HUDEP-2 (cell line): ENCODE measurements around the gene DSCAM.
"Not testable (repeated sequence)": the region's sequence is repeated elsewhere in the genome, so short reads cannot be mapped to it uniquely, and the experiment has no call there.

Source experiments
- DNase-seq, 76 experiments: peaks; one replicate each; lab custom pipeline; 2025; ENCODE audit not compliant: unreplicated experiment in 76 of 76; lab: John Stamatoyannopoulos, UW

The DSCAM gene, protein sequence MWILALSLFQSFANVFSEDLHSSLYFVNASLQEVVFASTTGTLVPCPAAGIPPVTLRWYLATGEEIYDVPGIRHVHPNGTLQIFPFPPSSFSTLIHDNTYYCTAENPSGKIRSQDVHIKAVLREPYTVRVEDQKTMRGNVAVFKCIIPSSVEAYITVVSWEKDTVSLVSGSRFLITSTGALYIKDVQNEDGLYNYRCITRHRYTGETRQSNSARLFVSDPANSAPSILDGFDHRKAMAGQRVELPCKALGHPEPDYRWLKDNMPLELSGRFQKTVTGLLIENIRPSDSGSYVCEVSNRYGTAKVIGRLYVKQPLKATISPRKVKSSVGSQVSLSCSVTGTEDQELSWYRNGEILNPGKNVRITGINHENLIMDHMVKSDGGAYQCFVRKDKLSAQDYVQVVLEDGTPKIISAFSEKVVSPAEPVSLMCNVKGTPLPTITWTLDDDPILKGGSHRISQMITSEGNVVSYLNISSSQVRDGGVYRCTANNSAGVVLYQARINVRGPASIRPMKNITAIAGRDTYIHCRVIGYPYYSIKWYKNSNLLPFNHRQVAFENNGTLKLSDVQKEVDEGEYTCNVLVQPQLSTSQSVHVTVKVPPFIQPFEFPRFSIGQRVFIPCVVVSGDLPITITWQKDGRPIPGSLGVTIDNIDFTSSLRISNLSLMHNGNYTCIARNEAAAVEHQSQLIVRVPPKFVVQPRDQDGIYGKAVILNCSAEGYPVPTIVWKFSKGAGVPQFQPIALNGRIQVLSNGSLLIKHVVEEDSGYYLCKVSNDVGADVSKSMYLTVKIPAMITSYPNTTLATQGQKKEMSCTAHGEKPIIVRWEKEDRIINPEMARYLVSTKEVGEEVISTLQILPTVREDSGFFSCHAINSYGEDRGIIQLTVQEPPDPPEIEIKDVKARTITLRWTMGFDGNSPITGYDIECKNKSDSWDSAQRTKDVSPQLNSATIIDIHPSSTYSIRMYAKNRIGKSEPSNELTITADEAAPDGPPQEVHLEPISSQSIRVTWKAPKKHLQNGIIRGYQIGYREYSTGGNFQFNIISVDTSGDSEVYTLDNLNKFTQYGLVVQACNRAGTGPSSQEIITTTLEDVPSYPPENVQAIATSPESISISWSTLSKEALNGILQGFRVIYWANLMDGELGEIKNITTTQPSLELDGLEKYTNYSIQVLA (N-terminal part only)

DNA sequence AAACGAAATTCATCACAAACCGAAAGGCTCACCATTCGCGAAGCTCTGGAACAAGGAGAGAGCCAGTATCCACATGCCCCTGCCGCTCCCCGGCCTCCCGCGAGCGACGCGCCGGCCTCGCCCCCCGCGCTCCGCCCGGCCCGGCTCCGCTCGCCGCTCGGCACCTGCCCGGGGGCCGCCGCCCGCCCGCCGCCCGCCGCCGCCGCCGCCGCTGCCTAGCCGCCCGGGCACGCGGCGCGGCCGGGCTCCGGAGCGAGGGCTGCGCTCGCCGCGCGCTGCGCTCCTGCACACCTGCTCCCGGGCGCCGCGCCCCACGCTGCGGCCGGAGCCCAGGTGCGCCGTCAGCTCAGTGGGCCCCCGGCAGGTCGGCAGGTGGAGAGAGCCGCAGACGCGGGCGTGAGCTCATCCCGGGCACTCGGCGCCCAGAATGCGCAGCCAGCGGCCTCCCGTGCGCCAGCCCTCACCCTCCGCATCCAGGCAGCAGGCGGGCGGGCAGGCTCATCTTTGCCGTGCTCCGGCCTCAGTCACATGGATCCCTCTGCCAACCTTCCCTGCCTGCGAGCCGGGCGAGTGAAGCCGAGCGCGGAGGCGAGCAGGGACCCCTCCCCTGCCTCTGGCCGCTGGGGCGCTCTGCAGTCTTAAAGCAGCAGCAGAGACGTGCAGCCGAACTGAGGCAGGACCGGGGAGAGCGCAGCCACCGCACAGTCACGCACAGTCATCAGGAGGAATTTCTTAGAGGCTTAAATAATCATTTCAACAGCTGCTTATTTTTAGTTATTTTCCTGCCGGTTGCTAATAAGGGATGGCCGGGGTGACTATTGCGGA, at the start of gene DSCAM:
DSCAM (minus strand) TSS at position 572 of the 825 bp plus-strand sequence; CDS start at position 75, 497 bp downstream.
- no peak for DNase-seq

DNA sequence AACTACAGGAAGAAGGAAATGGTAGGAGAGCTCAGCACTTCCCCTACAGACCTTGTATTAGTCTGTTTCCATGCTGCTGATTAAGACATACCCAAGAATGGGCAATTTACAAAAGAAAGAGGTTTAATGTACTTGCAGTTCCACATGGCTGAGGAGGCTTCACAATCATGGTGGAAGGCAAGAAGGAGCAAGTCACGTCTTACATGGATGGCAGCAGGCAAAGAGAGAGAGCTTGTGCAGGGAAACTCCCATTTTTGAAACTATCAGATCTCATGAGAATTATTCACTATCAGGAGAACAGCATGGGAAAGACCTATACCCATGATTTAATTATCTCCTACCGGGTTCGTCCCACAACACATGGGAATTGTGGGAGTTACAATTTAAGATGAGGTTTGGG, 48.7 kb upstream of the DSCAM start:
- not testable (repeated sequence) for DNase-seq

DNA sequence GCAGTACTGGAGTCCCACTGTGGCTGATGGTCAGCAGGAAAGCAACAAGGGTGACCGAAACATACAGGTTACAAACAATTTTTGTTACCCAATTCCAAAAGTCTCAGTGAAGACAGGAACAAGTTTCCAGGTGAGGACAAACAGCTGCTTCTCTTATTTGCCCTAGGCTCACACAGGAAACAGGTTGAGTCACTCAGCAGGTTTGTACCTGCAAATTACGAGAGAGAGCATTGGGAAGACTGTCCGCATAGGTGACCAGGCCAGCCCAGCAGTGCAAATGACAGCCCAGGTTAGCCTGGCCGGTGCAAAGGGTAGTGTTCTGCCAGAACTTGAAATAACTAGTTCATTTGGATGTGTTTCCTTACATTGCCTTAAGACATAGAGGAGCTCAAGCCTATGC, 40.0 kb upstream of the DSCAM start:
- DNase-seq: no peak

DNA sequence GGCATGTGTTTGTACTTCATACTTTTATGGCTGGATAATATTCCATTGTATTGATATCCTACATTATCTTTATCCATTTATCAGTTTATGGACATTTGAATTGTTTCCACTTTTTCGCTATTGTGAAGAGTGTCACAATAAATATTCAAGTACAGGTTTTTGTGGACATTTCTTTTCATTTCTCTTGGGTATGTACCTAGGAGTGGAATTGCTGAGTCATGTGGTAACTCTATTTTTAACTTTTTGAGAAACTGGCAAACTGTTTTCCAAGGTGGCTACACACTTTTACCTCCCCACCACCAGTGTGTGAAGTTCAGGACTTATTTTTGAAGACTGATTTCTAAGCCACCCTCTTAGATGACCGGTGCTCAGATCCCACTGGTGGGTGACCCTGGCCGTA, 39.0 kb upstream of the DSCAM start:
- no peak for DNase-seq

DNA sequence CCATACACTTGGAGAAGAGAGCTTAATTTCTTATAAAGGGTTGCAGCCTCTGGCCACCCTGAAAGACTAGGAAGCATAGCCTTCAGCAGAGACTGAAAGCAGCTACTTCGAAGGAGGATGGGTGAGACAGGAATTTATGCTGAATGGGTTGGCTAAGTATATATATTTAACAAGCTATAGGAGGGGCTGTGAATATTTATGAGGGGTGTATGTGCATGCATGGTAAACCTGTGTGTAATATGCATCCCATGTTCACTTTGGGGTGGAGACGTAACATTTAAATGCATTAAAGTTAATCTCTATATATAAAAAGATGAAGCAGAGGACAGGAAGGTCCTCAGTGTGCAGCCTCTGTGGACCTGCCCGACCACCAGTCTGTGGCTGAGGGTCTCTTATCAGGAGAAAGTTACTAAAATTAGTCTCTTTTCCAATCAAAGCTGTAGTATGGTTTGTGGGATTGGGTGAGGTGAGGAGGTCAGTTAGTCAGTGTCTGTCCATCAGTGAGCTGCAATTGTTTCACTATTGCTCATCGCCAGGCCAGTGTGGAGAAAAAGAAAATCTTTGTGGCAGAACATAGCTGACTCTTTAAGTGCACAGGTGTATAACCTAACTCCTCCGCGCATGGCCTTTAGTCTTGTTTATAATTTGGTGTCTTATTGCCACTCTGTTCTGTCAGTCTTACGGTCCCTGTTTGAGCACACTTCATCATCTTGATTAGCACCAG, 35.4 kb upstream of the DSCAM start:
- DNase-seq: no peak

DNA sequence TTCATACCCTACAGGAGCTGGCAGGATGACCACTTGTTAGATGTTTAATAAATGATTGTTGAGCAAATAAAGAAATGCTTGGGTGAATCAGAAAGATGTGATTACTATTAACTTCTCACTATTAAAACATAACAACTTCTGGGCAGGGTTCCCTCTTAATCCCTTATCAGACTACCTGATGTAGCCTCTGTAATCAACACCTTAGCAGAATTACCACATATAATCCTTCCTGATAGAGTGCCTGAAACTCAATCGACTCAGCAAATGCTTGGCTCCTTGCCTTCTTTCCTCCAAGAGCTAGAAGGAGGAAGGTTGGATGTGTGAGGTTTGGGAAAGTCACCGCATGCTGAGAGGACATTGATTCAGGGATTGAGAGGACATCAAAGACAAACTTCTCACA, 34.8 kb upstream of the DSCAM start:
- no peak for DNase-seq

DNA sequence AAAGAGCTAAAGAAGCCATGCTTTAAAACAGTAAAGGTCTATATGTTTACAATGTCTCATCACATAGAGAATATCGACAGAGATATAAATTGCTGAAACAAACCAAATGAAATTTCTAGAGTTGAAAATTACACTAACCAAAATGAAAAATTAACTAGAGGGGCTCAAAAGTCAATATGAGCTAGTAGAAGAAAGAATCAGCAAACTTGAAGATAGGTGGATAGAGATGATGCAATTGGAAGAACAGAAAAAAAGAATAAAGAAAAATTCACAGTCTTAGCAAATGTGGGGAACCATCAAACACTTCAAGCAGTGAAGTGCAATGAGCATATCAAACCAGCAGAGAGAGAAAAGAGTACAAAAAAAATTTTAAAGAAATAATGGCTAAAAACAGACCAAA, 24.1 kb upstream of the DSCAM start:
- no peak for DNase-seq

DNA sequence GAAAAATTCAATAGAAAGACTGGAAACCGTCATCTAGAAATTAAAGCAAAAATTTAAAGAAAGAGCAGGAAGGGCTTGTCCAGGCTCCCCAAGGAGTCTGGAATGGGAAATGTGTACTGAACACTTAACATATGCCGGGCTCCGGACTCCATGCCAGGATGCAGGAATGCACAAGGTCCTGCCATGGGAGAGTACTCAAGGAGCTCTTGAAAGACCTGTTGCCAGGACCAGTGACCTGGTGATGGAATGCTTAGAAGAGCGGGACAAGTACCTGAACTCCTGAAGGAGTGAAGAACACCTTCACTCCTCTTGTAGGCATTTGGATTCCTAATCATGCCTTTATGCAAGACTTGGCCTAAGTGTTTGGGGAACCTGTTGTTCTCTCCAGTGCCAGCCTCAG, 16.9 kb upstream of the DSCAM start:
- DNase-seq: no peak

DNA sequence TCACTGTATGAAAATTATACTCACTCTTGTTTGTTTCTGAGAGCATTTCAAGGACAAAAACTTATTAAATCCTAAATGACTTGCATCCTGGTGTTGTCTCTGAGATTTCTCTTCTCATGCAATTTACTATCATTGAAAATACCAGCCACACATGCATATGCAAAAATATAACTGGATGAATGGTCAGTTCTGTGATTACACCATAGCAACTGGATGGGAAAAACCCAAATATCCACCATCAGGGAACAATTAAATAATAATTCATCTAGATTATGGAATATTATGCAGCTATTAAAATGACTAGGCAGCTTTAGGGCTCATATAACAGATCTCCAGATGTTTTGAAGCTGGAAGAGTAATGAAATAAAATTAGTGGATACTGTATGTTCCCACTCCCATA, 11.6 kb upstream of the DSCAM start:
- no peak for DNase-seq

DNA sequence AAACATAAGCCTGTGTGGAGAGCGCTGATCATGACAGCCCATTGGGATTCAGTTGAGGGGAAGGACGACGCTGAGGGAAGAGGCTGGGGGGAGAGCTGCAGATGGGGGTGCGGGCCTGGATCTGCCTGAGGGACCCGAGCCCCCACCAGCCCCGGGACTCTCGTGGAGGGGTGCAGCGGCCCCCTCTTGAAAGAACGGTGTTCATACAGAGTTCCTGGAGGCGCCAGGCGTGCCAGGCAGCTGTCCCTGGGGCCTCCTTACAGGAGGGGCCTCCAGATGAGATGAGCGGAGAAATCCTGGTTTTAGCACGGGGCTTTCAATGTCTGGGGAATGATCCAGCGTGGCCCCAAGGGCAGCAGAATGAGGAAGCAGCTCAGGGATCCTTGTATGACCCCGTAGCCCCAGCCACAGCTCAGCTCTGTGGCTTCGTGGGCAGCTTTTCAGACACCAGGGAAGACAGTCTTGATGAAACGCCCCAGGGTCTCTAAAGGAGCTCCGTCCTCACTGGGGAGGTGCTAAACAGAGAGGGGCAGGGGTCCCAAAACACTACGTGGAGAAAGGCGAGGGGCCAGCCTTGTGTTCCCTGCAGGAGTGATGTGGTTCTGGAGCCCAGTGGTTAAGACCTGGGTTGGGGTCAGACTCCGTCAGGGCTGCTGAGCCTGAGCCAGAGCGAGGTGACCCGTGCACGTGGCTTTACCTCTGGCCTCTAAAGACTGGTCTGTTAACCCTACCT, 7.2 kb upstream of the DSCAM start:
- DNase-seq: no peak

DNA sequence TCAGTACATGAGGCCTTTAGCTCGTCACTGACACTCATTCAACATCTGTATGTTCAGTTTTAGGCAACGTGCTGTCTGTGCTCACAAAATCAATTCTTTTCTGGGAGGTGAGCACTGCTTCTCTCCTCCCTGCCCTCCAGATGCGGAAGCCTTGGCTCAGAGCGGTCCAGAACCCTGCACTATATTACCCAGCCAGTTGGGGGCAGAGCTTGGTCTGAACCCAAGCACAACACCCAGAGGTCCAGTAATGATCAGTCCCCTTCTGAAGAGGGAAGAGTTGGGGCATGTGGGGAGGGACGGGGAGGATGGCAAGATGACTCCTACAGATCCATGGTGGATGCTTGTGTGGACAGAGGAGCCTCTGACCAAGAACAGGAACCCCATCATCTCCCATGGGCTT, 5.6 kb upstream of the DSCAM start:
- DNase-seq: no peak

DNA sequence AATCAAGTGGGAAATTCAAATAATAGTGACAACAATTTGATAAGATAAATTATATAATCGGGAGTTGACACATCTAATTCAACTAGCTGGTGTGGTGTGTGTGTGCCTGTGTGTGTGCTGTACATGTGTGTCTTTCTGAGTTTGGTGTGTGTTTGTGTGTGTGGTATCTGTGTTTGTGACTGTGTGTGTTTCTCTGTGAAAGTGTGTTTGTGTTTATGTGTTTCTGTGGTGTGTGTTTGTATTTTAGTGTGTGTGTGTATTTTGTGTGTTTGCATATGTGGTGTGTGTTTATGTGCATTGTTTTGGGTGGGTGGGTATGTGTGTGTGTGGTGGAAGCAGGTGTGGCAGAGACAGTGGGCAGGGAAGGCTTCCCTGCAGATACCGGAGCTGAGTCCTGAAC, 4.8 kb upstream of the DSCAM start:
- DNase-seq: no peak

DNA sequence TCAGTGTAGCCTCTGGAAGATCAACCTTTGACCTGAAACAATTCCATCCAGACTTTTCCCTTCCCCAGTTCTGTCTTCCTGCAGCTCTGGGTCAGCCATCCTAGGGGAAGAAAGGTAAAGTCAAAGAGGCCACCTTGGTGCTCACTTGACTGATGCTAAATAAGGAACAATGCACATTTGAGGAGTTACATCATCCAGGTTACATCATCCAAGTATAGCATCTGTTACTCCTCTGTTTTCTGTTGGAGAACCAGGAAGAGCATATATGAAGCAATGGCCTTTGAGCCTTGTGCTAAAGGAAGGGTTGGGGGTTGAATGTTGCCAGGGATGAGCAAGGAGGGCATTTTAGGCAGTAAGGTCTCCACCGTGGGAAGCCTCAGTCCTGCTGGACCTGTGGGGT, 3.1 kb upstream of the DSCAM start:
- no peak for DNase-seq

DNA sequence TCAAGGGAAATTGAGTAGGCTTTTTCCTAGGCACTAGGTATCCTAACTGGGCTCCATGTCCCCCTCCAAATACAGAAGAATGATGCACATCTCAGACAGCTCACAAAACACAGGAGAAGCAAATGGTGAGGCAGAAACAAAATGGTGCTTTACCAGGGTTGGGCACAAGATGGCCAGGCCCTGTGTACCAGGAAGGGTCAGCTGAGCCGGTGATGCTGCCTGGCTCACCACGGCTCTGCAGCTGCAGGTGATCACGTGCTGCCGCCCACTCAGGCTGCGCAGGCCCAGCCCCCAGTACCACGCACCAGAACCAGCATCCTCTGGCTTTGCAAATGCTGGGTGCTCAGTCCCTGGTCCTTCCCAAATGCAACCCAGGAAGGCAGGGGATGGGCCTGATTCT, 993 bp upstream of the DSCAM start:
- DNase-seq: no peak

DNA sequence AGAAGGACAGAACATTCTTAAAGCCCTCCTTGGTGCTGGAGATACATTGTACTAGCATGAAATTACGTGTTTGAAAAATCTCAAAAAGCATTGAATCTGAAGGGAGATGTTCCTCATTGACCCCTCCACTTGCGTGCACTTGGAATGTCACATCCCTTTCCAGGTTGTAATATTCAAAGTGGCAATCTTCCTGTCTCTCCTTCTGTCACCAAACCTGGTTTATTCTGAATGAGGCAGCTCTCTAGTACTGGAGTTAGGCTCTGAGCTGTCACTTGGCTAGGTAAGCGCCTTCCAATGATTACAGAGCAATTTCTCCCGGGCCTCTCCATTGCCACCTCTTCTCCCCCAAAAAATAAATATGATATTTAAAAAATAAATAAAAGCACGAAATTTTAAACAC, 855 bp downstream of the DSCAM start:
- DNase-seq: no peak

DNA sequence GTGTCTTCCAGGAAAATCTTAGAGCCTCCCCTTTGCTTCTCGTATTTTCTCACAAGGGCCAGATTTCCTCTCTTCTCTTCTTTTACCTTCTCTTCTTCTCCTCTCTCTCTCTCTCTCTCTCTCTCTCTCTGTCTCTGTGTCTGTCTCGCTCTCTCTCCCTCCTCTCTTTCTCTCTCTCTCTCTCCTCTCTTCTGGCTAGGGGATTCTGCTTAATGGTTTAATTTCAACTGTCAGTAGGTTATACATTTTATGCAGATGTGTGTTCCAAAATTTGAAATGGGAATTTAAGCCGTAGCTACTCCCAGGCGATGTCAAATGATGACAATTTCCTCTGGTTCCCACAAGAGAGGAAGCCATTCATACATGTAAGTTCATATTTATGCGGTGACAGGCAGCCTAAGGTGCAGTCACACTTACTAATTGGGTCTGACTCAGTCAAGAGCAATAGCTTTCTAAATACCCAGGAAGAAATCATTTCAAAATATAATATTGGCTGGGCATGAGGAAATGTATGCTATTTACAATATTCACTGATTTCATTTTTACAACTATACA, 1.4 kb downstream of the DSCAM start:
- no peak for DNase-seq

DNA sequence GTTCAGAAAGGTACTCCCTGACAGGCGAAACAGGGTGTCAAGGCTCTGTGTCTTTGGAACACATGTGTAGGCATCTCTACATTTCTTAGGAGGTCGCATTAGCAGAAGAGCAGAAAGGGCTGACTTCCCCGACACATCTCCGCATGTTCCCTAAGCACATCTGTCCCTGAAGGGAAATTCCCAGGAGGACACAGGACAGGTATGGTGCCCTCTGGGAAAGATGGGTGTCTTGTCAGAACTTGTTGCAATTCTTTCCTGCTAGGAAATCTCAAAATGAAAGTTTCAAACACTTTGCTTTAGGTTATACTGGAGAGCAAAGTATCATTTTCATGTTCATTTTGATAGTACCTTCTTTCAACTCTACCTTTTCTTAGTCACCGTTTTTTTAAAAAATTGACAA, 2.0 kb downstream of the DSCAM start:
- no peak for DNase-seq

DNA sequence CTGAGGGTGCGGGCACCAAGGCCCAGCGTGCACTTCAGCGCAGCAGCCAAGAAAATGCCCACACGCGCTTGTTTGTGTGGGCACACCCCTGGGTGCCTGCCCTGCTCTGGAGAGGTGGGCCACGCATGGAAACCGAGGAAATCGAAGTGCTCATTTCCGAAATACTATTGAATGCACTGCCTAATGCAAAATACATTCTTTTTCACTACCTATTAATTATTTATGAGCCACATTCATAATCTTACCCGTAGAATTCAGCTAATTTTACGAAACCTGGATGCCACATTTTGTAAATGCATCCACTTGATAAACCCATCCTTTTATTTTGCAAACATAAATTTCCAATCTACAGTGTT, 4.8 kb downstream of the DSCAM start:
- DNase-seq: no peak
